Measurements from ENCODE around the gene C2CD4A. TPM values are rescaled to one million over a fixed set of nuclear protein-coding genes. Genes with fewer than 3 reads are reported as not detected.

Gene C2CD4A
- total RNA-seq, 2 donors from 2014 or later, result not detected

Other genes starting within 250 kb of the C2CD4A start
- 10 to 100 TPM; 89.2 to 93.0 TPM for gene VPS13C, start 6.5 kb upstream of the C2CD4A start, total RNA-seq
- 1 to 10 TPM; 1.1 to 2.0 TPM for gene C2CD4B, start 98.3 kb downstream of the C2CD4A start, total RNA-seq

All from posterior vena cava (tissue), 2 donors.